Rectal smooth muscle tissue (tissue), 1 donor: ENCODE results near the gene CACNA2D2.

ENCODE experiments used
- H3K27ac ChIP-seq: one replicate; pipeline ENCODE4 v1.7.0; 2013; ENCODE audit warnings: low read depth, low read length, inconsistent platforms
- H3K27me3 ChIP-seq: one replicate; pipeline ENCODE4 v1.7.0; 2013; ENCODE audit warnings: low read length; ENCODE audit not compliant: control insufficient read depth, insufficient read depth
- H3K36me3 ChIP-seq: one replicate; pipeline ENCODE4 v1.7.0; 2013; ENCODE audit warnings: low read length; ENCODE audit not compliant: control insufficient read depth, insufficient read depth
- H3K4me1 ChIP-seq: one replicate; pipeline ENCODE4 v1.7.0; 2013; ENCODE audit warnings: low read length; ENCODE audit not compliant: control insufficient read depth, insufficient read depth
- H3K4me3 ChIP-seq: one replicate; pipeline ENCODE4 v1.7.0; 2013; ENCODE audit warnings: low read length
- H3K9ac ChIP-seq: one replicate; pipeline ENCODE4 v1.7.0; 2013; ENCODE audit warnings: low read length

Gene CACNA2D2

GRCh38 chr3:50503504-50504342, at the start of gene CACNA2D2:
CACNA2D2 (minus strand) TSS chr3:50503634; CDS start chr3:50503423, 211 bp downstream.
- H3K4me1 ChIP-seq = peaks cover 2% of the 10 kb centered on the region
- H3K36me3 ChIP-seq = no peaks in the 10 kb centered on the region
- peak within 1 kb of the TSS; percentile 38 for H3K27ac ChIP-seq
- peaks cover 7% of the 10 kb centered on the region for H3K27me3 ChIP-seq
- peak within 1 kb of the TSS; percentile 66 for H3K4me3 ChIP-seq
- no peak within 1 kb of the TSS for H3K9ac ChIP-seq

DNA sequence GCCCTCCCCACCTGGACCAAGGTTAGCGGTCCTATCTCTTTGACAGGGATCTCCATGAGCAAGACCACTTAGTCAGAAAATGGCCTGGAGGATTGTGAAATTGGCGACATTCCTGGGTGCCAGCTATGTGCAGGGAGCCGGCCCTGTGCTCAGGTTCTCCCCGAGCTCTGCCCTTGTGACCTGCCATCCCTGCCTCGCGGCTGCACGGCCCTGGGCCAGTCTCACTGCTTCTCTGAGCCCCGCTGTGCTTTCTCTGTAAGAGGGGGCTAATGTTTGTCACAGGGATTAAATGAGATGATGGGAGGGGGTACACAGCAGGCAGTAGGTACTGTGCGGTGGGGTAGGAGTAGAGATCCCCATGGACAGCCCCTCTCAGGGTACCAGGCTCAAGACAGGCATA, 49.2 kb upstream of the CACNA2D2 start:
- H3K27ac ChIP-seq = no peak overlapping the region
- no peak overlapping the region for H3K9ac ChIP-seq
- no peaks in the 10 kb centered on the region for H3K27me3 ChIP-seq
- H3K4me3 ChIP-seq = no peak overlapping the region
- H3K4me1 ChIP-seq = no peaks in the 10 kb centered on the region
- no peaks in the 10 kb centered on the region for H3K36me3 ChIP-seq

DNA sequence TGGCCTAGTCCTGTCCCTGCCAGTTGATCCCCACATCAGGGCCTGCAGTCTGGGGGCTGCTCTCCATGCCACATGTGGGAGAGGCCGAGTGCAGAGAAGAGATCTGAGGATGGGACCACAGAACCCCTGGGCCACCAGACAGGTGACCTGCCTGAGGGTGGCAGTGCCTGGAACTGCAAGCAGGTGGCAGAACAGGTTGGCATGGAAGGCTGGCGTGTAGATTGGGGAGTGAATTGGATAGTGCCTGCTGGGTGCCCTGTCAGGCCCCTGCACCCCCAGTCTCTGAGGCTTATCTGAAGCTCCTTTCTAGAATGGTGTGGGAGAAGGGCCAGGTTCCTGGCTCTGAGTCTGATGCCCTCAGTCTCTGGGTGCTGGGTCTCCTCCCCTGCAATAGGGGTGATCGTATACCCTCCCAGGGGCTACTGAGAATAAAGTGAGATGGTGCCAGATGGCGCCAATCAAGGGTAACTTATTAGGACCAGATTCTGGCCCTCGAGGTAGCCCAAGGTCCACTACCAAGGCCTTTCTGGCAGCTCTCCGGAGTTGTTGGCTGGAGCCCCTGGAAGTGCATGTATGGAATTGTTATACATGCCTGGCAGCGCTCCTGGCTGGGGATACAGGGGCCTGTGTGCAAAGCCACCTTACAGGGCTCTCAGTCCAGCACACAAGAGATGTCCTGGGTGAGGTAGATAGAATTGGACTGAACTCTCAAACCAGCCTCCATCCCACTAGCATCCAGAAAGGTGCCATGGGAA, 48.4 kb upstream of the CACNA2D2 start:
- Histone ChIP-seq H3K4me1 (no peaks in the 10 kb centered on the region), H3K27me3 (no peaks in the 10 kb centered on the region), H3K36me3 (no peaks in the 10 kb centered on the region), H3K27ac (no peak overlapping the region), H3K9ac (no peak overlapping the region), H3K4me3 (no peak overlapping the region)

DNA sequence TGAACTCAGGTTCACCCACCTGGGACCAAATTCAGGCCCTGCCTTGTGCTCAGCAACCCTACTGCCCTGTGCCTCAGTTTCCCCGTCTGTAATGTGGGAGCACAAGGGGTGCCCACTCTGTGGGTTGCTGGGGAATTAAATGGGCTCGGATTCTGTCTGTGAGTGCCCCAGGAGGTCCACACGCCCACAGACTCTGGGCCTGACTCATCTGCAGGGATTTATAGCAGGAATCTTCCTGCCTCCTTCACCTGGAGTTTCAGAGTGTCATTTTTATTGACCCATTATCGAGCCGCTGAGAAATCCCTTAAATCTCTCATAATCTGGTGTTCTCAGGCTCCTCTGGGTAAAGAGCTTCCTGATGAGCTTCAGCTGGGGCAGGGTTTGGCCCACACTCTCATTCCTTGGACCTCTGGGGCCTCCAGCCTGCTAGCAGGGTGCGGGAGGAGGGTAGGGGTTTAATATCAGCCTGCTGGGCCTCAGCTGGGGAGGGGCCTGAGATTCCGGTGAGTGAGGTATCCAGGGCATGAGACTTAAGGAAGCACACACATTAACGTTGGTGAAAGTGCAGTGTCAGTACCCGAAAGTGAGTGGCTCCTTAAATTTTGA, 47.7 kb upstream of the CACNA2D2 start:
- Histone ChIP-seq H3K4me1 (no peaks in the 10 kb centered on the region), H3K4me3 (no peak overlapping the region), H3K27ac (no peak overlapping the region), H3K9ac (no peak overlapping the region), H3K27me3 (no peaks in the 10 kb centered on the region), H3K36me3 (no peaks in the 10 kb centered on the region)

GRCh38 chr3:50550079-50550736, 46.8 kb upstream of the CACNA2D2 start:
- Histone ChIP-seq H3K4me3 (no peak overlapping the region), H3K36me3 (no peaks in the 10 kb centered on the region), H3K9ac (no peak overlapping the region), H3K27ac (no peak overlapping the region), H3K27me3 (no peaks in the 10 kb centered on the region), H3K4me1 (no peaks in the 10 kb centered on the region)

DNA sequence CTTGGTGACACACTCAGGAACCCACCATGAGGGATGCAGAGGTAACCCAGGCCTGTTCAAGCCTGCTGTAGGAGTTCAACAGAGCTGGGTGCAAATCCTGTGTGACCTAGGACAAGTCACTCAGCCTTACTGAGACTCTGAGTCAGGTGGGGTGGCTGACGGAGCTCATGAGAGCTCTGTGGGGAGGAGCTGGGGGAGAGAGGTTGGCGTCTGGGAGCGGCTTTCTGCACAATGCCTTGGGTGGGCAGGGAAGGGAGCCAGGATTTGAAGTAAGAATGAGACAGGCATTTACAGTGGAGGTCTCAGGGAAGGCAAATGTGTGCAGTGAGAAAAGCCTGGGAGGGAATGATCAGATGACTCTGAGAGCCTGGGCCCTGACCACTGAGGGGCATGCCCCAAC, 45.8 kb upstream of the CACNA2D2 start:
- Histone ChIP-seq H3K9ac (no peak overlapping the region), H3K36me3 (no peaks in the 10 kb centered on the region), H3K27me3 (no peaks in the 10 kb centered on the region), H3K4me1 (no peaks in the 10 kb centered on the region), H3K4me3 (no peak overlapping the region), H3K27ac (no peak overlapping the region)

GRCh38 chr3:50545781-50546180, 42.3 kb upstream of the CACNA2D2 start:
- Histone ChIP-seq H3K27me3 (no peaks in the 10 kb centered on the region), H3K27ac (no peak overlapping the region), H3K4me3 (no peak overlapping the region), H3K4me1 (no peaks in the 10 kb centered on the region), H3K9ac (no peak overlapping the region), H3K36me3 (no peaks in the 10 kb centered on the region)

DNA sequence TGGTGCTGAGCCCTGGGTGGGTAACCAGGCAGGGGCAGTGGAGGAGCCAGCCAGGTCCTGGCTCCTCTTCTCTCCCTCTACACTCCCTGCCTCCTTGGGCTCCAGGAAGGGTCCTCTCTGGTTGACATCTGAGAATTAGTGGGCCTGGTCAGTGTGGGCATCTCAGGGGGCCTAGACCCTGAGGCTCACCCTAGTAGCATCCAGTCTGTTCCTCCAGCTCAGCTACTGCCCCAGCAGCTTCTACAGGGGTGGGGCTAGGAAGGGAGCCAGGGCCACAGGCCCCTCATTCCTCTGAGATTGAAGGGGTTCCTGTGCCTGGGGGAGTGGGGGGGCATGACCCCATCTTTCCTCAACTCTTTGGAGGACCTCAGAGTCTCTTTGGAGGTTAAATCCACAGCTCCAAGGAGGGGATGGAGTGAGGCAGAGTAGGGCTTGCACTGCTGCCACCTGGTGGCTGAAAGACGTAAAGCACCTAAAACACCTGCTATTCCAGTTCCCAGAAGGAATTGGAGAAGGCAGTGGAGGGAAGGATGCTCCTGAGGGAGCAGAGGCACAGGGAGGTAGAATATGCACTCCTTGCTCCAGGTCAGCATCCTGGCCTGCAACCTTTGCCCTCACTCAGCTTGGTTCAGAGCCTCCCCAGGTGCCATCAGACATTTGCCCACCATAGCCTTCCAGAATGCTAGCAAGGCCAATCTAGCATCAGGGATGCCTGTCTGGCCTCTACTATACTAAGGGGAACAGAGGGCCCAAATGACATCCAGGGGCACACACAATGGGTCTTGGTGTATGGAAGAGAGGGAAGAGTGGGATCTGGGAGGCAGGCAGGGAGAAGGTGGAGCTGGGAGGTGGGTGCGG, 39.0 kb upstream of the CACNA2D2 start:
- Histone ChIP-seq H3K4me1 (no peaks in the 10 kb centered on the region), H3K9ac (no peak overlapping the region), H3K4me3 (no peak overlapping the region), H3K27me3 (no peaks in the 10 kb centered on the region), H3K36me3 (no peaks in the 10 kb centered on the region), H3K27ac (no peak overlapping the region)

DNA sequence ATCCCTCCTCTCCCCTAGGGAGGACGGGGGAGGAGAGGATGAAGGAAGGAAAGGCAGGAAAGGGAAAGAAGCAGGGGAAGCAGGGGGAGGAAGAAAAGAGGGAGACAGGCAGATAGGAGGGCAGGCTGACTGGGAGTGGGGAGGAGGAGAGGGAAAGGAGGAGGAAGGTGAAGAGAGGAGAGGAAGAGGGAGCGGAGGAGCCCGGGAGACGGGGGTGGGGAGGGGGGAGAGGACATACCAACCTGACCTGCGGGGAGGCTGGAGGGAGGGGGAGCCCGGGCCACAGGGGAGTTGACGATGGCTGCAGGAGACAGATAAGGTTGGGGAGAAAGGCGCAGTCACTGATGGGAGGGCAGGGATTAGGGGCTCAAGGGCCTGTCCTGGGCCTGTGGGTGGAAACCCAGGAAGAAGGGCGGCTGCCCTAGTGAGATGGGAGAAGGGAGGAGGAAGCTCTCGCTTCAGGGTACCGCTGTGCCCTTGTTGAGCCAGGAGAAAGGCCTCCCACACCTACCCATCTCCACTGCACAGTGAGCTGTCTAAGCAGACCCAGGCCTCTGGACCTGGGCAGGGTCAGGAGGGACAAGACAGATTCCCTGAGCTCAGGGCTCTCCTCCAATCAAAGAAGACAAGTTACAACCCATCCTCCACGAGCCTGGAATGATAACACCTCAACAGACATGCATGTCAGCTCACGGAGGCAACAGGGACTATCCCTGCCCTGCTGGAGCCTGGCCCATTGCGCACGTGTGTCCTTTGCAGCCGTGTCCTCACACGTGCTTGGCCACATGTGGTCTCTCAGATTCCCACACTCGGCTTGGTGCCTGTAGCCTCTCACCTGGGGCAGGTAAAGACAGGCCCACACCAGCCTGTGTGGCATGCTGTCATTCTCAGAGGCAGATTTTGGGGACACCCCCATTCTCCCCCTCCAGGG, 36.2 kb upstream of the CACNA2D2 start:
- H3K4me3 ChIP-seq = no peak overlapping the region
- no peak overlapping the region for H3K27ac ChIP-seq
- H3K27me3 ChIP-seq = peaks cover 5% of the 10 kb centered on the region
- H3K9ac ChIP-seq = no peak overlapping the region
- H3K36me3 ChIP-seq = no peaks in the 10 kb centered on the region
- no peaks in the 10 kb centered on the region for H3K4me1 ChIP-seq

- Histone ChIP-seq H3K27me3 (peaks cover 5% of the 10 kb centered on the region), H3K4me3 (no peak overlapping the region), H3K4me1 (no peaks in the 10 kb centered on the region), H3K36me3 (no peaks in the 10 kb centered on the region), H3K9ac (no peak overlapping the region), H3K27ac (no peak overlapping the region)
These were observed 34.1 kb upstream of the CACNA2D2 start for GRCh38 chr3:50537421-50538129.
